GM12873 (cell line): ENCODE measurements around the gene GSS.

Experiments used
- CTCF ChIP-seq: IDR thresholded peaks from 2 replicates; pipeline ENCODE4 v1.5.1; 2012; ENCODE audit warnings: low read depth, mild to moderate bottlenecking, moderate library complexity, low read length, control low read depth; ENCODE audit not compliant: insufficient read depth; ENCODE audit errors: missing control alignments

Gene GSS

GRCh38 chr20:34956751-34957472, 1.3 kb upstream of the GSS start:
- no peak for TF ChIP-seq CTCF

GRCh38 chr20:34956041-34956458, 444 bp upstream of the GSS start:
- TF ChIP-seq CTCF = no peak

- TF ChIP-seq CTCF = no peak
Observed at GRCh38 chr20:34954904-34955230, 739 bp downstream of the GSS start.

- no peak for TF ChIP-seq CTCF
Observed at GRCh38 chr20:34953960-34954359, 1.6 kb downstream of the GSS start.

GRCh38 chr20:34952671-34953070, 2.9 kb downstream of the GSS start:
- TF ChIP-seq CTCF = no peak

- no peak for TF ChIP-seq CTCF
Observed at GRCh38 chr20:34951652-34952051, 4.0 kb downstream of the GSS start.

GRCh38 chr20:34951252-34951651, 4.4 kb downstream of the GSS start:
- TF ChIP-seq CTCF = no peak
